GM18519 (cell line): ENCODE data around the gene WDR6.

ENCODE experiments used
- ATAC-seq: cut with Tn5 transposase; IDR thresholded peaks from one replicate; pipeline ENCODE4 v1.9.1; 2021; ENCODE audit warnings: mild to moderate bottlenecking, moderate library complexity; ENCODE audit not compliant: unreplicated experiment, low FRiP score

Gene WDR6

GRCh38 chr3:49013738-49014660 lies 6.8 kb downstream of the WDR6 start:
- ATAC-seq: no peak

DNA sequence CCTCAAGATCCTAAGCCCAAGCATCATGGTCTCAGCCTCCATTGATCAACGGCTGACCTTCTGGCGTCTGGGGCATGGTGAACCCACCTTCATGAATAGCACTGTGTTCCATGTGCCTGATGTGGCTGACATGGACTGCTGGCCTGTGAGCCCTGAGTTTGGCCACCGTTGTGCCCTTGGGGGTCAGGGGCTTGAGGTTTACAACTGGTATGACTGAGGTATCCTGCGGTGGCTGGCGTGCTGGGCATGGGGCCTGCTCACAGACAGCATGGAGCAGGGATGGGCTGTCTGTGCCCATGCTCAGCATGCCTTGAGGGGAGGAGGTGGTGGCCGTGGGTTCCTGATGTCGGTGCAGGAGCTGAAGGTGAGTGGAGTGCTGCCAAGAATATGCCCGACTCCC lies 7.9 kb downstream of the WDR6 start:
- no peak for ATAC-seq

- ATAC-seq: no peak
Observed at GRCh38 chr3:49015765-49016164, 8.6 kb downstream of the WDR6 start.

- ATAC-seq: no peak
Observed at GRCh38 chr3:49016414-49017228, 9.4 kb downstream of the WDR6 start.

GRCh38 chr3:49017229-49017970 lies 10.2 kb downstream of the WDR6 start:
- ATAC-seq: no peak

GRCh38 chr3:49017971-49018706 lies 10.9 kb downstream of the WDR6 start, which contains the start of gene DALRD3:
Gene DALRD3, minus strand, starts transcription at chr3:49018580. Its CDS starts 16 bp downstream, at chr3:49018564.
- no peak for ATAC-seq

DNA sequence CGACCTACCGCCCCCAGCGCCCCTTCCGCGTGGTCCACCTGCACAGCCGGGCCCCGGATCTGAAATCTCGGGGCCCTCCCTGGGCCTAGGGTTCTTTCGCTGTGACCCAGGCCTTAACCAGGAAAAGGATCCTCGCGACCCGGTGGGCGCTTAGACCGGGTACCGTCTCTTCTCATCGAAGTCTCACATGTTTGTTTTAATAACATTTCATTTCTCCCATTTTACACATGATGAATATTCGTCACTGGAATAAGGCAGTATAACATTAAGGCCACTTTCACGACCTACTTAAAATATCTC lies 11.5 kb downstream of the WDR6 start:
- ATAC-seq: no peak

- ATAC-seq: no peak
Observed at GRCh38 chr3:49019941-49020329, 12.7 kb downstream of the WDR6 start.

- ATAC-seq: no peak
Observed at GRCh38 chr3:49020330-49021212, 13.4 kb downstream of the WDR6 start.

GRCh38 chr3:49021213-49021812 lies 14.1 kb downstream of the WDR6 start:
- ATAC-seq: peak; percentile 35

- peak; percentile 34 for ATAC-seq
Observed at GRCh38 chr3:49021813-49022687, 14.9 kb downstream of the WDR6 start, which contains the start of gene NDUFAF3. Gene NDUFAF3, plus strand, starts transcription at chr3:49022121. Its CDS starts 24 bp downstream, at chr3:49022145.

DNA sequence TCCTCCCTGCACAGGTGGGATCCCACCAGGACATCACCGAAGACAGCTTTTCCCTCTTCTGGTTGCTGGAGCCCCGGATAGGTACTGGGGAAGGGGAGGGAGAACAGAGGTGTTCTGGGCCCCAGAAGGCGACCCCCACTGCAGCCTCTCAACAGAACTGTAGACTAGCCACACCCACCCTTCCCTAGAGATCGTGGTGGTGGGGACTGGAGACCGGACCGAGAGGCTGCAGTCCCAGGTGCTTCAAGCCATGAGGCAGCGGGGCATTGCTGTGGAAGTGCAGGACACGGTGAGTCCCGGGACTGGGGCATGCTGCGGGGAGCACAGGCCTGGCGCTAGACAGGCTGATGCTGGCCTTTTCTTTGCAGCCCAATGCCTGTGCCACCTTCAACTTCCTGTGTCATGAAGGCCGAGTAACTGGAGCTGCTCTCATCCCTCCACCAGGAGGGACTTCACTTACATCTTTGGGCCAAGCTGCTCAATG lies 15.5 kb downstream of the WDR6 start:
- ATAC-seq: no peak

- no peak for ATAC-seq
Observed at GRCh38 chr3:49023775-49024174, 16.6 kb downstream of the WDR6 start.

- ATAC-seq: no peak
Observed at GRCh38 chr3:49024449-49024848, 17.3 kb downstream of the WDR6 start.

DNA sequence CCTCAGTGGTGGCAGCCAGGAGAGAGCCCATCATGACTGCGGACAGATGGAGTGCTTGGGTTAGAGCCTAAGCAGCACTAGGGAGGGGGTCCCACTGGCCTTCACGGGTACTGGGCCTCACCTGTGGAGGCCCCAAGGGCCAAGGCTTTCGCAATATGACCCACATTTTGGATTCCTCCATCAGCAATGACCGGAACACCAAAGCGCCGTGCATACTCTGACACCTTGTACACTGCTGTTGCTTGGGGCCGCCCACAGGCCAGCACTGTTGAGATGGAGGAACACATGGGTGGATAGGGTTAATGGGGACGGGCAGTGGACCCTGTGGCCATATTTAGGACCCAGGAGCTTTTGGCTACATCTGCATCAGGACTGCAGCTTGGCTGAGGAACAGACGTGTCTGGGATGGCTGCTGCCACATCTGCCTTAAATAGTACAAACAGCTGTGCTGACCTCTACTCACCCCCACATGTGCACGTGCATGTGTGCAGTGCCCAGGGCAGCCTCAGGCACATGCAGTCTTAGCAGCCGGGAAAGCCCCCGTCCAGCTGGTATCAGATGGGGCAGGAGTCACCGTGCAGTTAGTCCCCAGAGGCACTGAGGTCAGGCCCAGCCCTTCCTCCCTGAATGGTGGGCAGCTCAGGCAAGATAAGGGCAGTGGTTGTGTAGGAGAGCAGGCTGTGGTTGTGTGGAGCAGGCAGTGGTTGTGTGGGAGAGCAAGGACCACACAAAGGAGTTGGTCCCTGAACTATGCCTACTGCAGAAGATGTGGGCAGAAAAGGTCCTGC lies 18.0 kb downstream of the WDR6 start:
- no peak for ATAC-seq

- no peak for ATAC-seq
Observed at GRCh38 chr3:49025793-49026520, 18.8 kb downstream of the WDR6 start.
